Bone marrow (tissue), 2 donors: ENCODE data around the gene ELK1.
"Not testable (repeated sequence)": the region's sequence is repeated elsewhere in the genome, so short reads cannot be mapped to it uniquely, and the experiment has no call there.

Experiments used
- DNase-seq, 2 donors: peaks; one replicate each; lab custom pipeline; 2025; lab: John Stamatoyannopoulos, UW

The ELK1 gene

GRCh38 chrX:47611926-47612325 lies 38.4 kb downstream of the ELK1 start:
- no peak for DNase-seq

- no peak for DNase-seq
Observed at GRCh38 chrX:47611489-47611888, 38.9 kb downstream of the ELK1 start.

GRCh38 chrX:47610511-47610910 lies 39.9 kb downstream of the ELK1 start:
- no peak for DNase-seq

GRCh38 chrX:47608130-47608810 lies 42.1 kb downstream of the ELK1 start:
- DNase-seq, result peak in 1 of 2 donors; percentile 52

GRCh38 chrX:47607091-47607490 lies 43.3 kb downstream of the ELK1 start:
- DNase-seq, result no peak

GRCh38 chrX:47605024-47605423 lies 45.3 kb downstream of the ELK1 start:
- no peak for DNase-seq

GRCh38 chrX:47603125-47603524 lies 47.2 kb downstream of the ELK1 start:
- not testable (repeated sequence) for DNase-seq

GRCh38 chrX:47597222-47597621 lies 53.1 kb downstream of the ELK1 start:
- DNase-seq, result no peak

GRCh38 chrX:47596256-47596655 lies 54.1 kb downstream of the ELK1 start:
- DNase-seq, result no peak

- no peak for DNase-seq
Observed at GRCh38 chrX:47595716-47596251, 54.6 kb downstream of the ELK1 start.

- no peak for DNase-seq
Observed at GRCh38 chrX:47593522-47593921, 56.8 kb downstream of the ELK1 start.

GRCh38 chrX:47590984-47591383 lies 59.4 kb downstream of the ELK1 start:
- DNase-seq, result no peak

GRCh38 chrX:47587906-47588735 lies 62.2 kb downstream of the ELK1 start:
- no peak for DNase-seq

GRCh38 chrX:47587091-47587891 lies 63.1 kb downstream of the ELK1 start:
- no peak for DNase-seq

- DNase-seq, result no peak
Observed at GRCh38 chrX:47586043-47586787, 64.1 kb downstream of the ELK1 start.
